BJ (cell line): ENCODE results near the gene MPPED1. TPM values are rescaled to one million over a fixed set of nuclear protein-coding genes. Genes with fewer than 3 reads are reported as not detected.

Source experiments
- CTCF ChIA-PET: fragments of 350-600 bp; formaldehyde crosslinking; extraction: SDS; loops from one replicate; lab custom pipeline; 2021; ENCODE audit warnings: antibody characterized with exemption, inconsistent platforms; lab: Yijun Ruan, JAX
- POLR2A ChIA-PET: fragments of 300-600 bp; sonication (Branson Sonifier 250); formaldehyde crosslinking; extraction: SDS; loops from one replicate; lab custom pipeline; 2021; ENCODE audit warnings: antibody characterized with exemption; lab: Charles Lee
- DNase-seq: peaks from one replicate; pipeline ENCODE4 v3.0.0-alpha.2; 2011; ENCODE audit warnings: low read depth
- H3K27me3 ChIP-seq: 2 replicates; pipeline ENCODE4 v1.6.0; 2011; ENCODE audit warnings: low read length; ENCODE audit not compliant: control insufficient read depth, insufficient read depth
- H3K36me3 ChIP-seq: 2 replicates; pipeline ENCODE4 v1.5.1; 2011; ENCODE audit warnings: low read length; ENCODE audit not compliant: control insufficient read depth, insufficient read depth
- H3K4me3 ChIP-seq: 2 replicates; pipeline ENCODE4 v1.5.1; 2011; ENCODE audit warnings: low read depth, mild to moderate bottlenecking, control low read depth, low read length
- CTCF ChIP-seq: IDR thresholded peaks from 2 replicates; pipeline ENCODE4 v1.5.1; 2011; ENCODE audit warnings: low read depth, mild to moderate bottlenecking, control low read depth, inconsistent platforms, low read length, moderate library complexity; ENCODE audit not compliant: insufficient read depth
- polyA plus RNA-seq: library from polyadenylated mRNA; depleted of rRNA; stranded (reverse); fragments of >200 nt; gene quantifications from 2 replicates; pipeline ENCODE4 v1.2.3, GENCODE V29; 2011

MPPED1 gene
- polyA plus RNA-seq, 1 experiment = not detected

GRCh38 chr22:43448048-43448447, 36.2 kb downstream of the MPPED1 start:
- TF ChIP-seq CTCF = no peak
- CTCF ChIA-PET = no interaction called here
- H3K27me3 ChIP-seq = no peaks in the 10 kb centered on the region
- no peaks in the 10 kb centered on the region for H3K36me3 ChIP-seq
- POLR2A ChIA-PET = no interaction called here
- H3K4me3 ChIP-seq = no peak overlapping the region
- DNase-seq = no peak

GRCh38 chr22:43449205-43449830, 37.5 kb downstream of the MPPED1 start:
- H3K36me3 ChIP-seq = no peaks in the 10 kb centered on the region
- DNase-seq = no peak
- no peaks in the 10 kb centered on the region for H3K27me3 ChIP-seq
- POLR2A ChIA-PET = no interaction called here
- CTCF ChIA-PET = no interaction called here
- TF ChIP-seq CTCF = no peak
- no peak overlapping the region for H3K4me3 ChIP-seq

GRCh38 chr22:43449831-43450225, 38.0 kb downstream of the MPPED1 start:
- CTCF ChIA-PET = no interaction called here
- no peak for TF ChIP-seq CTCF
- DNase-seq = no peak
- H3K27me3 ChIP-seq = no peaks in the 10 kb centered on the region
- POLR2A ChIA-PET = no interaction called here
- no peak overlapping the region for H3K4me3 ChIP-seq
- H3K36me3 ChIP-seq = no peaks in the 10 kb centered on the region

- POLR2A ChIA-PET = no interaction called here
- H3K27me3 ChIP-seq = no peaks in the 10 kb centered on the region
- no peak for TF ChIP-seq CTCF
- CTCF ChIA-PET = no interaction called here
- H3K4me3 ChIP-seq = no peak overlapping the region
- no peak for DNase-seq
- no peaks in the 10 kb centered on the region for H3K36me3 ChIP-seq
Measured at GRCh38 chr22:43451371-43452050, 39.7 kb downstream of the MPPED1 start.

- Histone ChIP-seq H3K27me3 (no peaks in the 10 kb centered on the region), H3K4me3 (no peak overlapping the region), H3K36me3 (no peaks in the 10 kb centered on the region)
- TF ChIP-seq CTCF = no peak
- DNase-seq = no peak
- ChIA-PET CTCF (no interaction called here), POLR2A (no interaction called here)
Measured at GRCh38 chr22:43455846-43456245, 44.0 kb downstream of the MPPED1 start.
